Umbilical cord (tissue), 2 donors: ENCODE data around the gene KRTAP4-8. TPM values are rescaled to one million over a fixed set of nuclear protein-coding genes. Genes with fewer than 3 reads are reported as not detected.
"Not testable (repeated sequence)": the region's sequence is repeated elsewhere in the genome, so short reads cannot be mapped to it uniquely, and the experiment has no call there.

Experiments used
- DNase-seq: peaks from one replicate; pipeline ENCODE4 v3.0.0-alpha.2; 2015; ENCODE audit warnings: low spot score
- total RNA-seq: library from RNA; depleted of rRNA; stranded (reverse); fragments of >200 nt; gene quantifications from one replicate; pipeline ENCODE4 v1.2.3, GENCODE V29; 2014; ENCODE audit warnings: low replicate concordance; ENCODE audit not compliant: insufficient read depth

KRTAP4-8 gene
- total RNA-seq, 1 donor from 2014 or later = not detected

DNA sequence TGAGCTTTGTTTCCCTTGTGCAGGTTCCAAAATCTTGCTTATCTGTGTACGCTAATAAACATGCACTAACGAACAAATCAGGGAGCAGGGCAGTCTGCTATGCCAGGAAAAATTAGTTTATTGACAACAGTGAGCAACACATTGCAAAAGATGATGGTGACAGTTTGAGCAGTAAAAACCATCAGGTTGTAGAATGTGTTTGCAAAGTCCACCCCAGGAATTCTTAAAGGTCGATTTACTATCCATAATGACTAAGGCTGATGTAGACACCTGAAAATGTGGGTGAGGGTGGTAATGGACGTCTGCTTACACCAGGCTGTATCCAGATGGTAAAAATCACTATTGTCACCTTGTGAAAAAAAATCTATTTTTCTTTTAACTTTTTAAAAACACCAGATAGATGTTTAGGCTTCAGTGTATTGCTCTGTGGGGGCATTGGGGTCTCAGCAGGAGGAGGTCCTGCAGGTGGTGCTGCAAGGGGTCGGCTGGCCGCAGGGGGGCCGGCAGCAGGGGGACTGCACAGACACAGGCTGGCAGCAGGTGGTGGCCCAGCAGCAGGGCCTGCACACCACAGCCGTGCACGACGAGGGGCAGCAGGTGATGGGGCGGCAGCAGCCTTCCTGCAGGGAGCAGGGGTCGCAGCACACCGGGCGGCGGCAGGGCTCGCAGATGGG lies 32.8 kb downstream of the KRTAP4-8 start:
- not testable (repeated sequence) for DNase-seq

GRCh38 chr17:41064301-41064700 lies 33.6 kb downstream of the KRTAP4-8 start:
- DNase-seq = no peak

DNA sequence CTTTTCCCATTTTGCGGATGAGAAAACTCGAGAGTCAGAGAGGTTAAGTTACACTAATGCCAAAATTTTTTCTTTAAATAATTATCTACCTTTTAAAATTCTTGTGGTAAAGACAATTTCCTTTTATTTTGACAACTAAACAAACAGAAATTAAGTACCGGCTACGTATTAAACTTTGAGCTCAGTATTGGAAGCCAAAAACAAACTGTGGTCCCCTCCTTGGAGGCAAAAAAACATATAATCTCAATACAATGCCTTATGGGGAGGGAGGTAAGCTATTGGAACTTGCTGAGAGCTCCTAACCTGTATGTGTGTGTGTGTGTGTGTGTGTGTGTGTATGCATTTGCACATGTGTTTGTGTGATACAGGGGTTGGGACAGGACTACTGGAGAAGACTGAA lies 34.5 kb downstream of the KRTAP4-8 start:
- no peak for DNase-seq

GRCh38 chr17:41061964-41062363 lies 36.0 kb downstream of the KRTAP4-8 start:
- peak; percentile 72 for DNase-seq

DNA sequence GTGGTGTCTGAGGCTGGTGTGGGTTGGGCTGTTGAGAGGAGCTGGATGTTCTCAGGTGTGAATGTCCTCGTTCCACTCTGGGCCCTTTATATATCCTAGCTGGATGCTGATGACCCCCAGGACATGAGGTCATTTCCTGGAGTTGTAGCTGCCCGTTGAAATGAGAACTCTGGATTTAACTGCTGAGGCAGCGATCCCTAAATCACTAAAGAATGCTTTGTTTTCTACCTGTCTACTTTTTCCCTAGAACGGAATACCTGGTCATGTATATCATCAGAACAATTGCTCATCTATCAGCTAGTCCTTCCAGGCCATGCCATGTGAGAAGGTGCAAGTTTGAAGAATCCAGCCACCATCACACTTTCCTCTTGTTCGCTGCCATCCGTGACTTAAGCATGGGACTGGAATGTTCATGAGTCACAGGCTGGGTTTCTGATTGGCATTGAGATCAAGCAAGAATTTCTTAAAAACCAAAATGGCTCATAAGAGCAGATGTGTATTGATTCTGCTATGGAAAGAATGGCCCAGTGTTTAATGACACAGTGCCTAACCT lies 37.8 kb downstream of the KRTAP4-8 start, which contains the start of gene KRTAP2-3:
KRTAP2-3 (minus strand) TSS at position 63 of the 553 bp plus-strand sequence. CDS start 64 bp downstream, outside the sequence.
- peak; percentile 34 for DNase-seq

DNA sequence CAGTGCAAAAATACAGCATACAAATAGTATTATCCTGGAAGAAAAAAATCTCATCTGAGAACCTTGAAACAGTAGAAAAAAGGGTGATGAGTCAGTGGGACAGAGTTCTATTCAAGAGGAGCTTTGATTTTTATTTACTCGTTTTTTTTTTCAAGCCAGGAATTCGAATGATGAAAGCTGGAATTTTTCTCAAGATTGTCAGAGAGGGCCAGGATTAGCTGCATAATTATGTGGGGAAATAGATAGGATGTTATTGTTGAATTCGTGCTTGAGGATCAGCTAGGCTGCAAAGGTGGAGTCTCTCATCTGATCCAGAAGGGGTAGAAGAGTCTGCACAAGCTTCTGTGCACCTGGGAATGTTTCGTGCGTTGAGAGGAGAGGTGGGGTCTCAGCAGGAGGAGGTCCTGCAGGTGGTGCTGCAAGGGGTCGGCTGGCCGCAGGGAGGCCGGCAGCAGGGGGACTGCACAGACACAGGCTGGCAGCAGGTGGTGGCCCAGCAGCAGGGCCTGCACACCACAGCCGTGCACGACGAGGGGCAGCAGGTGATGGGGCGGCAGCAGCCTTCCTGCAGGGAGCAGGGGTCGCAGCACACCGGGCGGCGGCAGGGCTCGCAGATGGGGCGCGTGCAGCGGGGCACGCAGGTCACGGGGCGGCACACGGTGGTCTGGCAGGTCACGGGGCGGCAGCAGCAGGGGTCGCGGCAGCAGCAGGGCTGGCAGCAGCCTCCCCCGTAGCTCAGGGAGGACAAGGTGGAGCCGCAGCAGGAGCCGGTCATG lies 38.5 kb downstream of the KRTAP4-8 start:
- not testable (repeated sequence) for DNase-seq

DNA sequence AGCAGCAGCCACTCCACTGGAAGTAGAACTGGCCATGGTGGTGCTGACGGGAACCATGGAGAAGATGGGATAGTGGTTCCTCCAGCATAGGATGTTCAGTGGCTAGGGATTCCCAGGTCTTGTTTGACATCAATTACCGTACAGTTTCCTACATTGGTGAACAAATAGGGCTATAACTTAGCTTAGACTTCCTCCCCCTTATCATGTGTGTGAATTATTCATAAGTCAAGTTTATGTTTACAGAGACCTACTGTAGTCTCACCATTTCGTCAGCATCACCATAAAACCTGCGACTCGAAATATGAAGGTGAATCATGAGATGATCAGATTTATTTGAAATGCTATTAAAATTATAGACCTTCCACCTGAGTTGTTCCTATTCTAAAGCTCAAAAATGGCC lies 39.2 kb downstream of the KRTAP4-8 start:
- DNase-seq = no peak

DNA sequence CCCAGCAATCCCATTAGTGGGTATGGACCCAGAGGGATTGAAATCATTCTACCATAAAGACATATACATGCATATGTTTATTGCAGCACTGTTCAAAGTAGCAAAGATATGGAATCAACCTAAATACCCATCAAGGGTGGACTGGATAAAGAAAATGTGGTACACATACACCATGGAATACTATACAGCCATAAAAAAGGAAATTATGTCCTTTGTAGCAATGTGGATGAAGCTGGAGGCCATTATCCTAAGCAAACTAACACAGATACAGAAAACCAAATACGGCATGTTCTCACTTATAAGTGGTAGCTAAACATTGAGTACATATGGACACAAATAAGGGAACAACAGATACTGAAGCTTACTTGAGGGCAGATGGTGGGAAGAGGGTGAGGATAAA lies 40.4 kb downstream of the KRTAP4-8 start:
- DNase-seq = no peak

- not testable (repeated sequence) for DNase-seq
Measured at GRCh38 chr17:41055130-41055529, 42.8 kb downstream of the KRTAP4-8 start, which contains the start of gene KRTAP2-2. Gene KRTAP2-2, minus strand, starts transcription at chr17:41055230. Its CDS starts 19 bp downstream, at chr17:41055211.

DNA sequence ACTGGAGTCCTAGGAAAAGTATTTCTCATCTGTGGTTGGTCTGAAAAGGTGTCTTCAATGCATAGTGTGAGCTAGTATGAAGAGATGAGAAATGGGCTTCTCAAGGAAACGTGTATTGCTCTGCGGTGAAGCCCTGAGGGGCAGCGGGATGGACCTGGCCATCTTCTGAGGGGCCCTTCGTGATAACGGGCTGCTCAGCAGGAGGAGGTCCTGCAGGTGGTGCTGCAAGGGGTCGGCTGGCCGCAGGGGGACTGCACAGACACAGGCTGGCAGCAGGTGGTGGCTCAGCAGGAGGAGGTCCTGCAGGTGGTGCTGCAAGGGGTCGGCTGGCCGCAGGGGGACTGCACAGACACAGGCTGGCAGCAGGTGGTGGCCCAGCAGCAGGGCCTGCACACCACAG lies 43.4 kb downstream of the KRTAP4-8 start:
- DNase-seq = not testable (repeated sequence)

GRCh38 chr17:41054025-41054424 lies 43.9 kb downstream of the KRTAP4-8 start:
- no peak for DNase-seq

GRCh38 chr17:41052566-41052965 lies 45.4 kb downstream of the KRTAP4-8 start:
- no peak for DNase-seq

DNA sequence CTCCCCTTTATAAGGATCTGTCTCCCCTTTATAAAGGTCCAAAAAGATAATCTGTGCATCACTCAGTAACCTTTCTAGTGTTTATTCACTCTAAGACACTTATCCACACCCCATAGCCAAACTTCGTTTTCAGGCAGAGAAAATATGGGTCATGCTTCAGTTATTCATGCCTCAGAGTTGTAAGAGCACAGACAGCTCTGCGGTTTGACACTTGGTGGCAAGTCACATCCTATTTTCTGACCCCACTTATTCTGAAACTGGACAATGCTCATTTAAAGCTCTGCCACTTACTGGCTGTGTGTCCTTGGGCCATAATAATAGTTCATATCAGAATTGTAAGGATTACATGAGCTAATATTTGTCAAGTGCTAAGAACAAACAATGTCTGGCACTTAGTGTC lies 48.8 kb downstream of the KRTAP4-8 start:
- no peak for DNase-seq

GRCh38 chr17:41048441-41048840 lies 49.5 kb downstream of the KRTAP4-8 start:
- DNase-seq = no peak

Other genes with a start within 250 kb of the KRTAP4-8 start
- 4.6 TPM for gene KRT12, start 230.9 kb downstream of the KRTAP4-8 start, total RNA-seq
- gene KRT20, start 212.9 kb downstream of the KRTAP4-8 start, total RNA-seq = 3.4 TPM
- gene KRT23, start 160.5 kb downstream of the KRTAP4-8 start, total RNA-seq = 24.3 TPM
- 2.4 TPM for gene KRT39, start 131.2 kb downstream of the KRTAP4-8 start, total RNA-seq
- gene KRT40, start 113.8 kb downstream of the KRTAP4-8 start, total RNA-seq = not detected
- gene KRTAP3-3, start 104.0 kb downstream of the KRTAP4-8 start, total RNA-seq = not detected
- gene KRTAP3-2, start 98.2 kb downstream of the KRTAP4-8 start, total RNA-seq = 31.1 TPM
- not detected for gene KRTAP3-1, start 89.0 kb downstream of the KRTAP4-8 start, total RNA-seq
- gene KRTAP1-5, start 70.9 kb downstream of the KRTAP4-8 start, total RNA-seq = not detected
- not detected for gene KRTAP1-4, start 67.9 kb downstream of the KRTAP4-8 start, total RNA-seq
- gene KRTAP1-3, start 63.3 kb downstream of the KRTAP4-8 start, total RNA-seq = not detected
- not detected for gene KRTAP1-1, start 56.7 kb downstream of the KRTAP4-8 start, total RNA-seq
- not detected for gene KRTAP2-1, start 50.8 kb downstream of the KRTAP4-8 start, total RNA-seq
- 8.4 TPM for gene KRTAP2-2, start 42.9 kb downstream of the KRTAP4-8 start, total RNA-seq
- 20.5 TPM for gene KRTAP2-3, start 38.0 kb downstream of the KRTAP4-8 start, total RNA-seq
- gene KRTAP2-4, start 32.3 kb downstream of the KRTAP4-8 start, total RNA-seq = not detected
- not detected for gene KRTAP4-7, start 14.0 kb downstream of the KRTAP4-8 start, total RNA-seq
- gene KRTAP4-16, start 4.1 kb upstream of the KRTAP4-8 start, total RNA-seq = not detected
- not detected for gene KRTAP4-9, start 7.2 kb upstream of the KRTAP4-8 start, total RNA-seq
- 3.4 TPM for gene KRTAP4-11, start 20.2 kb upstream of the KRTAP4-8 start, total RNA-seq
- not detected for gene KRTAP4-12, start 26.0 kb upstream of the KRTAP4-8 start, total RNA-seq
- 1.2 TPM for gene KRTAP4-6, start 42.4 kb upstream of the KRTAP4-8 start, total RNA-seq
- gene KRTAP4-5, start 51.7 kb upstream of the KRTAP4-8 start, total RNA-seq = 5.5 TPM
- 2.6 TPM for gene KRTAP4-4, start 62.6 kb upstream of the KRTAP4-8 start, total RNA-seq
- gene KRTAP4-3, start 70.1 kb upstream of the KRTAP4-8 start, total RNA-seq = 1.4 TPM
- not detected for gene KRTAP4-2, start 80.1 kb upstream of the KRTAP4-8 start, total RNA-seq
- 1.9 TPM for gene KRTAP4-1, start 86.8 kb upstream of the KRTAP4-8 start, total RNA-seq
- 1.4 TPM for gene KRTAP9-1, start 91.7 kb upstream of the KRTAP4-8 start, total RNA-seq
- not detected for gene KRTAP9-2, start 128.5 kb upstream of the KRTAP4-8 start, total RNA-seq
- gene KRTAP9-3, start 134.3 kb upstream of the KRTAP4-8 start, total RNA-seq = not detected
- not detected for gene KRTAP9-8, start 139.9 kb upstream of the KRTAP4-8 start, total RNA-seq
- 1.2 TPM for gene KRTAP9-4, start 151.5 kb upstream of the KRTAP4-8 start, total RNA-seq
- gene KRTAP9-9, start 157.2 kb upstream of the KRTAP4-8 start, total RNA-seq = not detected
- not detected for gene KRTAP9-6, start 167.2 kb upstream of the KRTAP4-8 start, total RNA-seq
- not detected for gene KRTAP9-7, start 177.6 kb upstream of the KRTAP4-8 start, total RNA-seq
- not detected for gene KRTAP29-1, start 204.7 kb upstream of the KRTAP4-8 start, total RNA-seq
- not detected for gene KRTAP16-1, start 211.2 kb upstream of the KRTAP4-8 start, total RNA-seq
- gene KRTAP17-1, start 217.6 kb upstream of the KRTAP4-8 start, total RNA-seq = not detected